Astrocyte (in vitro differentiated cells and primary cell): ENCODE measurements around the gene RANGRF. TPM values are rescaled to one million over a fixed set of nuclear protein-coding genes. Genes with fewer than 3 reads are reported as not detected.

ENCODE experiments used
- DNase-seq: peaks from one replicate; pipeline ENCODE4 v3.0.0-alpha.2; 2010; ENCODE audit warnings: low read depth
- FAIRE-seq: peaks from 2 replicates; lab custom pipeline; 2011; peaks lifted over from hg19 to GRCh38; lab: Jason Lieb, UNC
- H2AFZ ChIP-seq: 2 replicates; pipeline ENCODE4 v1.6.0; 2012; ENCODE audit warnings: low read depth, low read length, inconsistent platforms
- H3K27ac ChIP-seq: 2 replicates; pipeline ENCODE4 v1.5.1; 2011; ENCODE audit warnings: low read depth, low read length, inconsistent platforms
- H3K27me3 ChIP-seq: 2 replicates; pipeline ENCODE4 v1.6.0; 2011; ENCODE audit warnings: low read length, inconsistent platforms; ENCODE audit not compliant: insufficient read depth
- H3K36me3 ChIP-seq: 2 replicates; pipeline ENCODE4 v1.5.1; 2011; ENCODE audit warnings: low read length, inconsistent platforms; ENCODE audit not compliant: insufficient read depth
- H3K4me1 ChIP-seq: 2 replicates; pipeline ENCODE4 v1.5.1; 2011; ENCODE audit warnings: low read length, inconsistent platforms; ENCODE audit not compliant: insufficient read depth
- H3K4me2 ChIP-seq: 2 replicates; pipeline ENCODE4 v1.6.0; 2012; ENCODE audit warnings: low read length, inconsistent platforms
- H3K4me3 ChIP-seq: 2 replicates; pipeline ENCODE4 v1.5.1; 2011; ENCODE audit warnings: low read depth, mild to moderate bottlenecking, low read length, inconsistent platforms; ENCODE audit not compliant: insufficient read depth
- H3K79me2 ChIP-seq: 2 replicates; pipeline ENCODE4 v1.6.0; 2012; ENCODE audit warnings: mild to moderate bottlenecking, low read length, inconsistent platforms; ENCODE audit not compliant: insufficient read depth
- H3K9ac ChIP-seq: 2 replicates; pipeline ENCODE4 v1.6.0; 2012; ENCODE audit warnings: mild to moderate bottlenecking, low read length, inconsistent platforms
- H3K9me3 ChIP-seq: 2 replicates; pipeline ENCODE4 v1.5.1; 2012; ENCODE audit warnings: low read depth, mild to moderate bottlenecking, low read length, inconsistent platforms; ENCODE audit not compliant: insufficient read depth
- H4K20me1 ChIP-seq: 2 replicates; pipeline ENCODE4 v1.6.0; 2012; ENCODE audit warnings: low read length, inconsistent platforms; ENCODE audit not compliant: insufficient read depth
- H3K27ac Mint-ChIP-seq: one replicate; pipeline ENCODE4 v1.8.0; 2021; ENCODE audit warnings: mild to moderate bottlenecking, mixed read lengths; ENCODE audit not compliant: unreplicated experiment
- H3K27me3 Mint-ChIP-seq: one replicate; pipeline ENCODE4 v1.8.0; 2021; ENCODE audit warnings: low read depth, mixed read lengths; ENCODE audit not compliant: unreplicated experiment
- H3K36me3 Mint-ChIP-seq: one replicate; pipeline ENCODE4 v1.8.0; 2021; ENCODE audit warnings: low read depth, mixed read lengths; ENCODE audit not compliant: unreplicated experiment
- H3K4me1 Mint-ChIP-seq: one replicate; pipeline ENCODE4 v1.8.0; 2021; ENCODE audit warnings: low read depth, mixed read lengths; ENCODE audit not compliant: unreplicated experiment
- H3K4me3 Mint-ChIP-seq: one replicate; pipeline ENCODE4 v1.8.0; 2021; ENCODE audit warnings: mild to moderate bottlenecking, moderate library complexity, mixed read lengths; ENCODE audit not compliant: unreplicated experiment
- H3K9me3 Mint-ChIP-seq: one replicate; pipeline ENCODE4 v1.8.0; 2021; ENCODE audit warnings: mild to moderate bottlenecking, mixed read lengths; ENCODE audit not compliant: unreplicated experiment
- EZH2 ChIP-seq: IDR thresholded peaks from 2 replicates; pipeline ENCODE4 v1.6.1; 2012; ENCODE audit warnings: mild to moderate bottlenecking, low read length, inconsistent platforms; ENCODE audit not compliant: insufficient read depth
- total RNA-seq: library from RNA; stranded (reverse); gene quantifications from 2 replicates; pipeline ENCODE4 v1.2.1, GENCODE V29; 2021
- TF ChIP-seq, protein P1 (sequence below): IDR thresholded peaks from 2 replicates; pipeline ENCODE4 v1.5.1; 2011; ENCODE audit warnings: low read depth, mild to moderate bottlenecking, inconsistent platforms, low read length, moderate library complexity; ENCODE audit not compliant: insufficient read depth

Gene RANGRF
- total RNA-seq, 1 donor from 2014 or later, result 16.1 TPM

DNA sequence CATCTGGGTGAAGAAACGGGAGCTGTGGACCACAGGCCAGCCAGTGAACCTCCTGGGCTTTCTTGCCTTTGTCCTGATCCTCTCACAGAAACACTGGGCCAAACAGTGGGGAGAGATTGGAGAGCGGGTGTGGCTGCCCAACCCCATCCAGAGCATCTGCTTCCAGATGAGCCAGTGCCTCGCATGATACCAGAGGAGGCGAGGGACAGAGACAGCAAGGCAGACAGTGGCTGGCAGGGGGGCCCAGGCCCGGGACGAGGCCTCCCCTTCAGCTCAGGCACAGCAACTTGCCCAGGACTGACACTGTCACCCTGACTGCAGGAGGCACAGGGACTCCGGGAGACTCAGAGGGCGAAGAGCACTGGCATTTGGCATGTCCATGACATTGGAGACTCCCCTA, 33.6 kb downstream of the RANGRF start:
- Histone ChIP-seq H3K79me2 (no peaks in the 10 kb centered on the region), H3K4me2 (no peak overlapping the region), H3K9ac (no peak overlapping the region), H3K27me3 (peaks cover 8% of the 10 kb centered on the region), H3K36me3 (no peaks in the 10 kb centered on the region), H3K27ac (no peak overlapping the region), H4K20me1 (no peaks in the 10 kb centered on the region), H3K4me1 (peaks cover 4% of the 10 kb centered on the region), H3K4me3 (no peak overlapping the region), H3K9me3 (no peaks in the 10 kb centered on the region), H2AFZ (no peak overlapping the region)
- FAIRE-seq (no peak), DNase-seq (no peak)
- Mint-ChIP-seq H3K9me3 (no peaks in the 10 kb centered on the region), H3K27me3 (peaks cover 27% of the 10 kb centered on the region), H3K36me3 (no peaks in the 10 kb centered on the region), H3K4me1 (no peaks in the 10 kb centered on the region), H3K27ac (no peak overlapping the region), H3K4me3 (no peak overlapping the region)
- TF ChIP-seq, protein P1, sequence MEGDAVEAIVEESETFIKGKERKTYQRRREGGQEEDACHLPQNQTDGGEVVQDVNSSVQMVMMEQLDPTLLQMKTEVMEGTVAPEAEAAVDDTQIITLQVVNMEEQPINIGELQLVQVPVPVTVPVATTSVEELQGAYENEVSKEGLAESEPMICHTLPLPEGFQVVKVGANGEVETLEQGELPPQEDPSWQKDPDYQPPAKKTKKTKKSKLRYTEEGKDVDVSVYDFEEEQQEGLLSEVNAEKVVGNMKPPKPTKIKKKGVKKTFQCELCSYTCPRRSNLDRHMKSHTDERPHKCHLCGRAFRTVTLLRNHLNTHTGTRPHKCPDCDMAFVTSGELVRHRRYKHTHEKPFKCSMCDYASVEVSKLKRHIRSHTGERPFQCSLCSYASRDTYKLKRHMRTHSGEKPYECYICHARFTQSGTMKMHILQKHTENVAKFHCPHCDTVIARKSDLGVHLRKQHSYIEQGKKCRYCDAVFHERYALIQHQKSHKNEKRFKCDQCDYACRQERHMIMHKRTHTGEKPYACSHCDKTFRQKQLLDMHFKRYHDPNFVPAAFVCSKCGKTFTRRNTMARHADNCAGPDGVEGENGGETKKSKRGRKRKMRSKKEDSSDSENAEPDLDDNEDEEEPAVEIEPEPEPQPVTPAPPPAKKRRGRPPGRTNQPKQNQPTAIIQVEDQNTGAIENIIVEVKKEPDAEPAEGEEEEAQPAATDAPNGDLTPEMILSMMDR, result no peak
- no peak for TF ChIP-seq EZH2

DNA sequence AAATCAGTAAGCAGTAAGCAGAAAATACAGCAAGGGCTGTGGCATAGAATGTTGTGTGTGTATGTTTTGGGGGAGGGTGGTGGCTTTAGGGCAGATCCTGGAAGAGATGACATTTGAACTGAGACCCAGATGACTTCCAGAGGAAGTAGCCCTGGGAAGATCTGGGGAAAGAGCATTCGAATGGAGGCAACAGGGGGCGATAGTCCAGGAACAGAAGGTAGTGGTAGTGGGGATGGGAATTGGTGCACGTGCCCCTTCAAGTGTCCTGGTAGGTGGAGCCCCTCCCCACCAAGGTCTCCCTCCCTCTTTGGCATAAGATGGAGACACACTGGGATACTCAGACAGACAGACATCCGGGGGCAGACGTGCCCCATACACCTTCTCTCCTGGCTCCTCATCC, 35.7 kb downstream of the RANGRF start:
- Histone ChIP-seq H3K79me2 (no peaks in the 10 kb centered on the region), H3K9me3 (no peaks in the 10 kb centered on the region), H3K9ac (no peak overlapping the region), H3K27ac (no peak overlapping the region), H4K20me1 (no peaks in the 10 kb centered on the region), H3K4me1 (peaks cover 4% of the 10 kb centered on the region), H3K36me3 (no peaks in the 10 kb centered on the region), H2AFZ (no peak overlapping the region), H3K4me3 (no peak overlapping the region), H3K27me3 (no peaks in the 10 kb centered on the region), H3K4me2 (no peak overlapping the region)
- no peaks in the 10 kb centered on the region for H3K4me1 Mint-ChIP-seq
- no peak for FAIRE-seq
- no peak overlapping the region for H3K4me3 Mint-ChIP-seq
- no peaks in the 10 kb centered on the region for H3K9me3 Mint-ChIP-seq
- H3K27ac Mint-ChIP-seq, result no peak overlapping the region
- peaks cover 21% of the 10 kb centered on the region for H3K27me3 Mint-ChIP-seq
- no peaks in the 10 kb centered on the region for H3K36me3 Mint-ChIP-seq
- DNase-seq, result no peak
- TF ChIP-seq, protein P1, result no peak
- TF ChIP-seq EZH2, result no peak

DNA sequence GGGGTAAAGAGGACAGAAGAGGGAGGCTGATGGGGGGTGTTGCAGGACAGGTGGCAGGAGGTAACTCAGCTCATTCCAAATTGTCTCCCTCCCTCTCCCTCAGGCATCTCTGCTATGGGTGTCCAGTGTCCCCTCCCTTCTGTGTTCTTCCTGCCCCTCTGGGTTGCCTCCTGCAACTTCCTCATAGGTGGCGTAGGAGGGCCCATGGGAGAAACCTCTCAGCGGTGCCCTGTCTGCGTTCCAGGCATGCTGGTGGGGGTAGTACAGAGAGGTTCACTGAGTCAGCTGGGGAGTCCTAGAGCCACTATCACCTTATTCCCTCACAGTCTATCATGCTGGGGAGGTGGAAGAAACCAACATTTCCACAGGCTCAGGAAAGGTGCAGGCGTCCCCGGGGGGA, 36.5 kb downstream of the RANGRF start:
- H3K4me3 Mint-ChIP-seq, result no peak overlapping the region
- H3K9me3 ChIP-seq, result no peaks in the 10 kb centered on the region
- H3K27me3 Mint-ChIP-seq, result peaks cover 18% of the 10 kb centered on the region
- no peaks in the 10 kb centered on the region for H3K27me3 ChIP-seq
- H3K36me3 Mint-ChIP-seq, result no peaks in the 10 kb centered on the region
- TF ChIP-seq EZH2, result no peak
- no peak overlapping the region for H3K9ac ChIP-seq
- H3K4me1 ChIP-seq, result peaks cover 4% of the 10 kb centered on the region
- no peaks in the 10 kb centered on the region for H3K4me1 Mint-ChIP-seq
- no peaks in the 10 kb centered on the region for H3K36me3 ChIP-seq
- H3K4me3 ChIP-seq, result no peak overlapping the region
- H3K27ac ChIP-seq, result no peak overlapping the region
- H3K4me2 ChIP-seq, result no peak overlapping the region
- no peak overlapping the region for H2AFZ ChIP-seq
- no peaks in the 10 kb centered on the region for H4K20me1 ChIP-seq
- DNase-seq (no peak), FAIRE-seq (no peak)
- H3K9me3 Mint-ChIP-seq, result no peaks in the 10 kb centered on the region
- H3K27ac Mint-ChIP-seq, result no peak overlapping the region
- H3K79me2 ChIP-seq, result no peaks in the 10 kb centered on the region
